SHP77 treated with DMSO at 0.1 percent for 48 hours (cell line): ENCODE data around the gene POLR3C.
"Not testable (repeated sequence)": the region's sequence is repeated elsewhere in the genome, so short reads cannot be mapped to it uniquely, and the experiment has no call there.

Source experiments
- DNase-seq: peaks from one replicate; lab custom pipeline; 2025; lab: John Stamatoyannopoulos, UW

The POLR3C gene

GRCh38 chr1:145823565-145824498 is at the start of gene POLR3C, which contains the start of gene RNF115:
Gene POLR3C (plus strand): TSS chr1:145824200. CDS start chr1:145825777, 1,577 bp downstream.
Gene RNF115 (minus strand): TSS chr1:145824095. CDS start chr1:145823873, 222 bp downstream.
- peak; percentile 94 for DNase-seq

- no peak for DNase-seq
Measured at GRCh38 chr1:145777357-145778145, 46.4 kb upstream of the POLR3C start.

GRCh38 chr1:145778146-145778540 is 45.9 kb upstream of the POLR3C start:
- no peak for DNase-seq

- DNase-seq = no peak
Measured at GRCh38 chr1:145782272-145783099, 41.5 kb upstream of the POLR3C start.

- DNase-seq = no peak
Measured at GRCh38 chr1:145784409-145784808, 39.6 kb upstream of the POLR3C start.

GRCh38 chr1:145785547-145785946 is 38.5 kb upstream of the POLR3C start:
- DNase-seq = no peak

GRCh38 chr1:145786271-145786670 is 37.7 kb upstream of the POLR3C start:
- no peak for DNase-seq

- no peak for DNase-seq
Measured at GRCh38 chr1:145788580-145788979, 35.4 kb upstream of the POLR3C start.

- DNase-seq = not testable (repeated sequence)
Measured at GRCh38 chr1:145791860-145792259, 32.1 kb upstream of the POLR3C start.

GRCh38 chr1:145792484-145792883 is 31.5 kb upstream of the POLR3C start:
- DNase-seq = no peak

- no peak for DNase-seq
Measured at GRCh38 chr1:145795257-145795881, 28.6 kb upstream of the POLR3C start.

- no peak for DNase-seq
Measured at GRCh38 chr1:145796753-145797152, 27.2 kb upstream of the POLR3C start.

GRCh38 chr1:145799806-145800205 is 24.2 kb upstream of the POLR3C start:
- no peak for DNase-seq

- no peak for DNase-seq
Measured at GRCh38 chr1:145804235-145805045, 19.6 kb upstream of the POLR3C start.

- DNase-seq = no peak
Measured at GRCh38 chr1:145805057-145805456, 18.9 kb upstream of the POLR3C start.

GRCh38 chr1:145806408-145806807 is 17.6 kb upstream of the POLR3C start:
- DNase-seq = no peak

GRCh38 chr1:145806844-145807243 is 17.2 kb upstream of the POLR3C start:
- no peak for DNase-seq

- DNase-seq = not testable (repeated sequence)
Measured at GRCh38 chr1:145812977-145813810, 10.8 kb upstream of the POLR3C start.

GRCh38 chr1:145818095-145818494 is 5.9 kb upstream of the POLR3C start:
- DNase-seq = not testable (repeated sequence)
